Endothelial cell of umbilical vein (primary cell): ENCODE measurements around the gene ANKS1B. TPM values are rescaled to one million over a fixed set of nuclear protein-coding genes. Genes with fewer than 3 reads are reported as not detected.

Source experiments
- BruUV-seq: library from RNA; stranded (reverse); fragments of 400-500 nt; replicated peaks from 2 replicates; lab custom pipeline; 2021; lab: Mats Ljungman, UMichigan
- CTCF ChIA-PET: fragments of 300-600, 350-600 bp; sonication (Branson Sonifier 250); formaldehyde crosslinking; loops from one replicate; lab custom pipeline; 2021; ENCODE audit warnings: antibody characterized with exemption, inconsistent platforms; lab: Charles Lee
- POLR2A ChIA-PET: fragments of 300-600, 350-600 bp; sonication (Branson Sonifier 250); formaldehyde crosslinking; loops from one replicate; lab custom pipeline; 2021; ENCODE audit warnings: antibody characterized with exemption, inconsistent platforms; lab: Charles Lee
- DNase-seq: peaks from one replicate; pipeline ENCODE4 v3.0.0-alpha.2; 2011; ENCODE audit warnings: low read depth, low spot score
- FAIRE-seq: peaks from 2 replicates; lab custom pipeline; 2011; peaks lifted over from hg19 to GRCh38; lab: Jason Lieb, UNC
- H2AFZ ChIP-seq: 2 replicates; pipeline ENCODE4 v1.6.0; 2012; ENCODE audit warnings: low read depth, low read length, control low read depth, inconsistent platforms
- H3K27ac ChIP-seq: 2 replicates; pipeline ENCODE4 v1.5.1; 2011; ENCODE audit warnings: low read depth, mild to moderate bottlenecking, control low read depth, low read length, moderate library complexity; ENCODE audit not compliant: insufficient read depth
- H3K27me3 ChIP-seq, 2 experiments: 2 replicates each; pipeline versions ENCODE4 v1.6.0 to v1.6.1; 2011; ENCODE audit warnings: low read length in 2 of 2, mixed read lengths in 1 of 2; ENCODE audit not compliant: control insufficient read depth in 2 of 2, insufficient read depth in 2 of 2
- H3K36me3 ChIP-seq, 2 experiments: 2 replicates in 1 of 2; 3 replicates in 1 of 2; pipeline ENCODE4 v1.5.1; 2011; ENCODE audit warnings: low read length in 2 of 2, mild to moderate bottlenecking in 1 of 2, moderate library complexity in 1 of 2; ENCODE audit not compliant: control insufficient read depth in 2 of 2, insufficient read depth in 2 of 2; ENCODE audit errors: extremely low read depth in 1 of 2
- H3K4me1 ChIP-seq: 3 replicates; pipeline ENCODE4 v1.5.1; 2011; ENCODE audit warnings: mild to moderate bottlenecking, low read length; ENCODE audit not compliant: control insufficient read depth, insufficient read depth; ENCODE audit errors: extremely low read depth
- H3K4me2 ChIP-seq: 2 replicates; pipeline ENCODE4 v1.6.1; 2011; ENCODE audit warnings: low read length, control low read depth, mixed read lengths; ENCODE audit not compliant: insufficient read depth
- H3K4me3 ChIP-seq, 3 experiments: fragments of 200-600 bp in 1 of 3; sonication (generic), shearing (Covaris generic) in 1 of 3; replicated peaks in 1 of 3; 2 replicates each; pipeline ENCODE4 v1.5.1; 2011 to 2016; ENCODE audit warnings: control low read depth in 3 of 3, low read length in 3 of 3, mild to moderate bottlenecking in 2 of 3, inconsistent platforms in 1 of 3, low read depth in 1 of 3, moderate library complexity in 1 of 3; ENCODE audit not compliant: insufficient read depth in 1 of 3
- H3K79me2 ChIP-seq: 2 replicates; pipeline ENCODE4 v1.6.0; 2012; ENCODE audit warnings: low read length, inconsistent platforms; ENCODE audit not compliant: control insufficient read depth, insufficient read depth
- H3K9ac ChIP-seq: replicated peaks from 2 replicates; pipeline ENCODE3; 2011; ENCODE audit warnings: low read length, control low read depth; ENCODE audit not compliant: insufficient read depth; ENCODE audit errors: extremely low read depth
- H3K9me1 ChIP-seq: replicated peaks from 3 replicates; pipeline ENCODE4 v1.6.0; 2011; ENCODE audit warnings: mild to moderate bottlenecking, low read length; ENCODE audit not compliant: control insufficient read depth, insufficient read depth; ENCODE audit errors: extremely low read depth
- H3K9me3 ChIP-seq: replicated peaks from 2 replicates; pipeline ENCODE4 v1.5.1; 2012; ENCODE audit warnings: low read length, inconsistent platforms; ENCODE audit not compliant: control insufficient read depth, insufficient read depth
- H4K20me1 ChIP-seq: replicated peaks from 2 replicates; pipeline ENCODE3; 2011; ENCODE audit warnings: mild to moderate bottlenecking, low read length; ENCODE audit not compliant: control insufficient read depth, insufficient read depth; ENCODE audit errors: extremely low read depth
- CTCF ChIP-seq, 2 donors: IDR thresholded peaks; 1 replicate in 1 of 2; 2 replicates in 1 of 2; pipeline ENCODE4 v1.5.1; 2011; ENCODE audit warnings: low read length in 2 of 2, mild to moderate bottlenecking in 2 of 2, moderate library complexity in 2 of 2, control low read depth in 1 of 2, inconsistent platforms in 1 of 2, low read depth in 1 of 2; ENCODE audit not compliant: insufficient read depth in 1 of 2; ENCODE audit errors: extremely low read depth in 1 of 2
- EZH2 ChIP-seq: IDR thresholded peaks from 2 replicates; pipeline ENCODE4 v1.6.1; 2012; ENCODE audit warnings: borderline replicate concordance, low read depth, mild to moderate bottlenecking, moderate library complexity, low read length, inconsistent platforms; ENCODE audit not compliant: severe bottlenecking
- FOS ChIP-seq: IDR thresholded peaks from 2 replicates; pipeline ENCODE4 v1.6.1; 2011; ENCODE audit warnings: mild to moderate bottlenecking, low read length, moderate library complexity, borderline replicate concordance; ENCODE audit not compliant: insufficient read depth
- GATA2 ChIP-seq: IDR thresholded peaks from 2 replicates; pipeline ENCODE4 v1.7.0; 2011; ENCODE audit warnings: low read depth, mild to moderate bottlenecking, moderate library complexity, mixed read lengths, low read length; ENCODE audit not compliant: insufficient read length, insufficient read depth
- MYC ChIP-seq: IDR thresholded peaks from one replicate; pipeline ENCODE4 v1.6.1; 2011; ENCODE audit warnings: mild to moderate bottlenecking, low read depth, low read length
- POLR2A ChIP-seq: IDR thresholded peaks from 2 replicates; pipeline ENCODE4 v1.6.1; 2012; ENCODE audit warnings: low read depth, mild to moderate bottlenecking, control low read depth, low read length
- POLR2AphosphoS5 ChIP-seq: IDR thresholded peaks from 2 replicates; pipeline ENCODE4 v1.6.1; 2012; ENCODE audit warnings: low read depth, mild to moderate bottlenecking, control low read depth, low read length, moderate library complexity; ENCODE audit not compliant: insufficient read depth
- dilution Hi-C: fragments of 300-500 bp; cut with MboI; formaldehyde crosslinking; loops from one replicate; pipeline ENCODE4 v1.15.0; 2019; ENCODE audit warnings: low sequenced_read_pairs; ENCODE audit not compliant: extremely low pct_ligation_motif_present
- intact Hi-C: fragments of 100-400 bp; cut with micrococcal nuclease; formaldehyde crosslinking; loops from one replicate; pipeline ENCODE4 v1.10.0; 2022
- polyA plus RNA-seq, 4 experiments: library from polyadenylated mRNA; depleted of rRNA in 3 of 4; stranded (reverse) in 3 of 4; unstranded in 1 of 4; fragments of >200 nt; gene quantifications; 2 replicates each; pipeline versions ENCODE4 v1.2.1 to v1.2.3, GENCODE V29; 2011 to 2012; ENCODE audit warnings: missing spikeins in 1 of 4
- total RNA-seq: library from RNA; stranded (reverse); gene quantifications from 2 replicates; pipeline ENCODE4 v1.2.3, GENCODE V29; 2021

ANKS1B gene
- total and polyA plus RNA-seq, 2 donors (not counting 3 experiments of a cell fraction or from before 2014, with no cell fraction given), result 0.15 to 0.38 TPM

- no peak overlapping the region for H3K4me3 ChIP-seq
- ChIA-PET POLR2A (no interaction called here), CTCF (no interaction called here)
- H4K20me1 ChIP-seq, result no peaks in the 10 kb centered on the region
- no peaks in the 10 kb centered on the region for H3K27me3 ChIP-seq
- FAIRE-seq, result no peak
- intact Hi-C loops (no loop called here), dilution Hi-C loops (no loop called here)
- H3K36me3 ChIP-seq, result no peaks in the 10 kb centered on the region
- TF ChIP-seq CTCF (IDR thresholded peaks at IDR 0.05; ENCODE audit: extremely low read depth in 1 of 2, insufficient read depth in 1 of 2, low read depth in 1 of 2, low read length in 2 of 2) (no peak), GATA2 (no peak), POLR2A (no peak), MYC (no peak), POLR2AphosphoS5 (no peak), FOS (no peak), EZH2 (no peak)
- H3K9me3 ChIP-seq, result no peaks in the 10 kb centered on the region
- H3K9me1 ChIP-seq, result no peaks in the 10 kb centered on the region
- DNase-seq, result no peak
- H3K9ac ChIP-seq, result no peak overlapping the region
- no TSS peak for BruUV-seq
- H2AFZ ChIP-seq, result no peak overlapping the region
- no peak overlapping the region for H3K27ac ChIP-seq
- H3K4me2 ChIP-seq, result no peak overlapping the region
- H3K79me2 ChIP-seq, result no peaks in the 10 kb centered on the region
- H3K4me1 ChIP-seq, result no peaks in the 10 kb centered on the region
Observed at GRCh38 chr12:99833397-99833796, 151.3 kb downstream of the ANKS1B start.
